ENCODE measurements around the gene IFI27L2. TPM values are rescaled to one million over a fixed set of nuclear protein-coding genes. Genes with fewer than 3 reads are reported as not detected.

IFI27L2 gene
- total and polyA plus RNA-seq, 12 donors = 51.3 to 499 (median 120) TPM

- Histone ChIP-seq H3K27me3 (no peaks in the 10 kb centered on the region), H3K9me3 (replicated peaks in 1 of 3) (no peaks in the 10 kb centered on the region), H3K27ac (no peak overlapping the region), H3K4me3 (no peak overlapping the region), H3K4me1 (replicated peaks in 1 of 2) (peaks cover 28 to 29% of the 10 kb centered on the region in 2 donors), H3K36me3 (replicated peaks in 1 of 2) (no peaks in the 10 kb centered on the region)
- WGBS, 4 donors = 81 to 90% (median 84%) methylated on average over 9 of the region's 9 CpGs
- TF ChIP-seq CTCF (IDR thresholded peaks at IDR 0.05) (no peak), POLR2A (IDR thresholded peaks at IDR 0.05) (no peak)
- DNase-seq = peak in 1 of 7 donors; percentile 3
- intact Hi-C loops (cut with DNase I) = no loop called here
These were observed 11.5 kb downstream of the IFI27L2 start for GRCh38 chr14:94117856-94118255.

- no peak for TF ChIP-seq CTCF (IDR thresholded peaks at IDR 0.05)
- TF ChIP-seq POLR2A (IDR thresholded peaks at IDR 0.05) = no peak
- Histone ChIP-seq H3K4me1 (replicated peaks in 1 of 2) (peaks cover 34 to 36% of the 10 kb centered on the region in 2 donors), H3K27ac (no peak overlapping the region), H3K27me3 (no peaks in the 10 kb centered on the region), H3K36me3 (replicated peaks in 1 of 2) (no peaks in the 10 kb centered on the region), H3K4me3 (no peak overlapping the region), H3K9me3 (replicated peaks in 1 of 3) (no peaks in the 10 kb centered on the region)
- 87 to 91% (median 88%) methylated on average over 9 to 10 of the region's 10 CpGs for WGBS, 4 donors
- no peak for DNase-seq
- intact Hi-C loops (cut with DNase I) = no loop called here
These were observed 12.7 kb downstream of the IFI27L2 start for GRCh38 chr14:94116701-94117100.

- intact Hi-C loops (cut with DNase I) = no loop called here
- H3K27ac ChIP-seq = peak overlapping the region in 4 of 5 donors; percentile 58 to 96 (median 72)
- 75 to 91% (median 86%) methylated on average over 7 to 15 of the region's 15 CpGs for WGBS, 4 donors
- peaks cover 40 to 42% of the 10 kb centered on the region in 2 donors for H3K4me1 ChIP-seq (replicated peaks in 1 of 2)
- H3K27me3 ChIP-seq = no peaks in the 10 kb centered on the region
- peak in 1 of 7 donors; percentile 16 for DNase-seq
- H3K36me3 ChIP-seq (replicated peaks in 1 of 2) = no peaks in the 10 kb centered on the region
- no peak overlapping the region for H3K4me3 ChIP-seq
- H3K9me3 ChIP-seq (replicated peaks in 1 of 3) = no peaks in the 10 kb centered on the region
- TF ChIP-seq POLR2A (IDR thresholded peaks at IDR 0.05) (no peak), CTCF (IDR thresholded peaks at IDR 0.05) (no peak)
These were observed 13.8 kb downstream of the IFI27L2 start for GRCh38 chr14:94115631-94116030.

- Histone ChIP-seq H3K9me3 (replicated peaks in 1 of 3) (no peaks in the 10 kb centered on the region), H3K27ac (peak overlapping the region in 4 of 5 donors; percentile 58 to 96 (median 72)), H3K27me3 (no peaks in the 10 kb centered on the region), H3K4me1 (replicated peaks in 1 of 2) (peaks cover 43 to 47% of the 10 kb centered on the region in 2 donors), H3K4me3 (no peak overlapping the region), H3K36me3 (replicated peaks in 1 of 2) (no peaks in the 10 kb centered on the region)
- DNase-seq = peak; percentile 42 to 84 (median 65)
- intact Hi-C loops (cut with DNase I) = no loop called here
- 0 to 32% (median 12%) methylated on average over 3 to 4 of the region's 4 CpGs for WGBS, 4 donors
- TF ChIP-seq CTCF (IDR thresholded peaks at IDR 0.05) (no peak), POLR2A (IDR thresholded peaks at IDR 0.05) (peak in 1 of 2 donors; percentile 39)
These were observed 14.3 kb downstream of the IFI27L2 start for GRCh38 chr14:94115058-94115591.

All from adrenal gland (tissue), 12 donors.